Activated naive CD4-positive, alpha-beta T cell treated with anti-CD3 and anti-CD28 coated beads, Interleukin-2, amount 10 ng/mL, durations not matched to agents 7 days and 5 days (primary cell): ENCODE data around the gene G6PD.

Experiments
- CTCF ChIA-PET: fragments of 350-600 bp; sonication (Branson Sonifier 250); formaldehyde crosslinking; loops from one replicate; lab custom pipeline; 2021; ENCODE audit warnings: antibody characterized with exemption; lab: Charles Lee
- DNase-seq: peaks from one replicate; pipeline ENCODE4 v3.0.0-alpha.2; 2020
- H3K27ac Mint-ChIP-seq: one replicate; pipeline ENCODE4 v1.8.0; 2021; ENCODE audit warnings: mild to moderate bottlenecking, moderate library complexity, mixed read lengths
- H3K27me3 Mint-ChIP-seq: one replicate; pipeline ENCODE4 v1.8.0; 2021; ENCODE audit warnings: mild to moderate bottlenecking, mixed read lengths
- H3K36me3 Mint-ChIP-seq: one replicate; pipeline ENCODE4 v1.8.0; 2021; ENCODE audit warnings: mixed read lengths
- H3K4me1 Mint-ChIP-seq: one replicate; pipeline ENCODE4 v1.8.0; 2021; ENCODE audit warnings: mixed read lengths
- H3K4me3 Mint-ChIP-seq: one replicate; pipeline ENCODE4 v1.8.0; 2021; ENCODE audit warnings: mild to moderate bottlenecking, moderate library complexity, mixed read lengths
- H3K9me3 Mint-ChIP-seq: one replicate; pipeline ENCODE4 v1.8.0; 2021; ENCODE audit warnings: mixed read lengths

Gene G6PD

DNA sequence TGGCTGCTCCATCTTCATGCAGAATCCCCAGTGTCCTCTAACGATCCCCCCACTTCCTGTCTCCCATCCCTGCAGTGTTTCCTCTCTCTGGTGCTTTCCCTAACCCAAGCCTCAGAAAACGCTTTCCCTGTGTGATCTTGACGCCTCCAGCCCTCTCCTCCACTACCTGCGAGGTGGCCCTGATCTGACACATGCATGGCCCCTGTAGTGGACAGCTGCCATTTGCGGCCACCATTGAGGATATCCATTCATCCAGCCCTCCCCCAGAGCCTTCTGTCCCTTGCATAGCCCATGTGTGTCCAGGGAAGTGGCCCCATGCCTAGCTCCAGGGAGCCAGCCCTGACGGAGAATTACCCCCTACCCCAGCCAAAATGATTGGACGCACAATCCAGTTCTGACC, 63.3 kb downstream of the G6PD start:
- Mint-ChIP-seq H3K4me3 (no peak overlapping the region), H3K27me3 (no peaks in the 10 kb centered on the region), H3K9me3 (no peaks in the 10 kb centered on the region), H3K36me3 (peaks cover 15% of the 10 kb centered on the region), H3K27ac (no peak overlapping the region), H3K4me1 (peaks cover 29% of the 10 kb centered on the region)
- DNase-seq: no peak
- CTCF ChIA-PET: no interaction called here

GRCh38 chrX:154482786-154483185, 63.9 kb downstream of the G6PD start:
- H3K27me3 Mint-ChIP-seq: no peaks in the 10 kb centered on the region
- CTCF ChIA-PET: no interaction called here
- H3K27ac Mint-ChIP-seq: no peak overlapping the region
- peaks cover 29% of the 10 kb centered on the region for H3K4me1 Mint-ChIP-seq
- no peak overlapping the region for H3K4me3 Mint-ChIP-seq
- no peaks in the 10 kb centered on the region for H3K9me3 Mint-ChIP-seq
- H3K36me3 Mint-ChIP-seq: peaks cover 12% of the 10 kb centered on the region
- no peak for DNase-seq

DNA sequence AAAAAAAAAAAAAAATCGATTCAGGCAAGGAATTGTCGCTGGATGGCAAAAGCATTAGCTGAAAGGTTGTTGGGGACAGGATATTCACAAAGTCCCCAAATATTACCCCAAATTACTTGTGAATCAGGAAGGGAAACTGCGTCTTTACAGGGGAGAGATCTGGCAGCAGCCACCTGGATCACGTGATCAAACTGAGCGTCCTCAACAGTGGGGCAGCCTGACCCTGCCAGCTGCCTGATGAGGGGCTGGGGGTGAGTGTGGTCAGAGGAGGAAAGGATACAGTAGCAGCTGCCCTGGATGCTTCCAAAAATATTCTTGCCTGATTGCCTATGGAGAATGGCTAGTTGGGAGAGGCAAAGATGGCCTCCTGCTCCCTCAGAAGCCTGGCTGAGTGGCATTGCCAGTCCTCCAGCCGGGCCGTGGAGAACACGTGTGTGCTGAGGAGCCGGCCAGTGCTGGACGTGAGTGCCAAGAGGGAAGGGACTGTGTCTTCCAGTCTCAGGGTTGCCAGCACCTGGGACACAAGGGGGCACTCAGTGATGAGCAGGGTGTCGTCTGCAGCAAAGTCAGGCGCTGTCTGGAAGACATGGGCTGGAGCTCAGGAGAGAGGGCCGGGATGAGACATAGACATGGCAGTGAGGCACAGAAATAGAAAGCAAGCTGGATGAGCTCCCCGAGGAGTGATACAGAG, 64.6 kb downstream of the G6PD start:
- Mint-ChIP-seq H3K4me3 (no peak overlapping the region), H3K4me1 (peaks cover 34% of the 10 kb centered on the region), H3K27me3 (no peaks in the 10 kb centered on the region), H3K9me3 (no peaks in the 10 kb centered on the region), H3K36me3 (peaks cover 9% of the 10 kb centered on the region), H3K27ac (peak overlapping the region; percentile 75)
- no peak for DNase-seq
- CTCF ChIA-PET: no interaction called here
